HL-60 (cell line): ENCODE results near the gene CCDC6.

ENCODE experiments used
- DNase-seq, 2 experiments: peaks; one replicate each; pipeline ENCODE4 v3.0.0-alpha.2; 2010 to 2020; ENCODE audit warnings: low read depth in 1 of 2, low spot score in 1 of 2
- H3K27ac ChIP-seq: fragments of 250-450 bp; sonication (Bioruptor Pico); replicated peaks from 2 replicates; pipeline ENCODE4 v1.5.1; 2020; ENCODE audit warnings: mild to moderate bottlenecking, moderate library complexity
- H3K27me3 ChIP-seq: fragments of 250-450 bp; sonication (Bioruptor Pico); 2 replicates; pipeline ENCODE4 v1.5.1; 2021; ENCODE audit warnings: mild to moderate bottlenecking, moderate library complexity; ENCODE audit not compliant: insufficient read depth, poor library complexity, severe bottlenecking
- H3K4me3 ChIP-seq: replicated peaks from 2 replicates; pipeline ENCODE4 v1.5.1; 2011; ENCODE audit warnings: mild to moderate bottlenecking, control low read depth, low read length; ENCODE audit not compliant: insufficient read depth
- CTCF ChIP-seq: IDR thresholded peaks from one replicate; pipeline ENCODE4 v1.5.1; 2011; ENCODE audit warnings: low read length, control low read depth, inconsistent platforms; ENCODE audit not compliant: insufficient read depth
- GABPA ChIP-seq: IDR thresholded peaks from 2 replicates; pipeline ENCODE4 v1.6.1; 2012; ENCODE audit warnings: low read depth
- POLR2AphosphoS5 ChIP-seq: IDR thresholded peaks from 2 replicates; pipeline ENCODE4 v1.6.1; 2012; ENCODE audit warnings: low read depth
- SPI1 ChIP-seq: IDR thresholded peaks from 2 replicates; pipeline ENCODE4 v1.6.1; 2012; ENCODE audit warnings: low read depth, mild to moderate bottlenecking, borderline replicate concordance
- TF ChIP-seq, protein P1 (sequence below): IDR thresholded peaks from 2 replicates; pipeline ENCODE4 v1.6.1; 2012; ENCODE audit warnings: low read depth; ENCODE audit not compliant: insufficient replicate concordance

CCDC6 gene

DNA sequence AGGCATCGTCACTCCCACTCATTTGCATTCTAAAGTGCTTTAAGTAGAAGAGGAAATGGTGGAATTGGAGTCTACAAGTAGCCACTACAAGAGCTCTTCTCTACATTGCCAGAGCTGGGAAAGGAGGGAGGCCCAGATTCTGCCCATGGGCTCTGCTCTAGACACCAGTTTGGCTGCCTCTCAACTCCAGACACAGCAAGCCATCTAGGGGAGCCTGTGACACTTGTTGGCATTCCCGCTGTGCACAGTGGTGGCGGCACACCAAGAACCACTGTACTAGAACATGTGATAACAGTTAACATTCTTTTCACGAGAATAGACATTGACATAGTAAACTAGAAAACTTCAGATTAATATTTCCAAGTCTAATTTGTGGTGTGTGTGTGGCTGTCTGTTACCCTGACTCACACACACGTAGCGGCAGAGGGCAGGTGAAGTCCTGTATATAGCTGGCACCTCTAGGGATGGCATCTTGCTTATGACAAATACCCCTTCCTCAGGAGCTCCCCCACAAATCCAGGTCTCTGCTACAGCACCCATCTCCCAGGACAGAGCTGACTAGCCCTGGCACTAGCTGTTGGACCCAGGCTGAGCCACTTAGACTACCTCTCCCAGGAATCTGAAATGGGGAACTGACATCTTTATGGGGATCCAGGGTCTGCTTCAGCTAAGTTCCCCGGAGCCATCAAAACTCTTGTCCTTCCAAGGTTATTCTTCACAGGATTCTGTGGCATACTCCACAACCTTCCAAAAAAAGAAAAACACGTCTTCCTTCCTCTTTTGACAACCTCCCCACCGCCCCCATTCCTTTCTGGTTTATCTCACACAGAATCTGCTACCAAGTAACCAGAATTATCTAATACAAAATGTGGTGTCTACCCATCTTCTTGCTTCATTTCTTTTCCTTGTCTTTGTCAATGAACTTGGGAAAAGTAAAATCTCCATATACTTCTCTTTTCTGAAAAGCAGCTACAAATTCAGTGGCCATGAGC is 98.4 kb downstream of the CCDC6 start:
- DNase-seq, result no peak
- Histone ChIP-seq H3K4me3 (no peak overlapping the region), H3K27me3 (no peaks in the 10 kb centered on the region), H3K27ac (no peak overlapping the region)
- TF ChIP-seq, protein P1, sequence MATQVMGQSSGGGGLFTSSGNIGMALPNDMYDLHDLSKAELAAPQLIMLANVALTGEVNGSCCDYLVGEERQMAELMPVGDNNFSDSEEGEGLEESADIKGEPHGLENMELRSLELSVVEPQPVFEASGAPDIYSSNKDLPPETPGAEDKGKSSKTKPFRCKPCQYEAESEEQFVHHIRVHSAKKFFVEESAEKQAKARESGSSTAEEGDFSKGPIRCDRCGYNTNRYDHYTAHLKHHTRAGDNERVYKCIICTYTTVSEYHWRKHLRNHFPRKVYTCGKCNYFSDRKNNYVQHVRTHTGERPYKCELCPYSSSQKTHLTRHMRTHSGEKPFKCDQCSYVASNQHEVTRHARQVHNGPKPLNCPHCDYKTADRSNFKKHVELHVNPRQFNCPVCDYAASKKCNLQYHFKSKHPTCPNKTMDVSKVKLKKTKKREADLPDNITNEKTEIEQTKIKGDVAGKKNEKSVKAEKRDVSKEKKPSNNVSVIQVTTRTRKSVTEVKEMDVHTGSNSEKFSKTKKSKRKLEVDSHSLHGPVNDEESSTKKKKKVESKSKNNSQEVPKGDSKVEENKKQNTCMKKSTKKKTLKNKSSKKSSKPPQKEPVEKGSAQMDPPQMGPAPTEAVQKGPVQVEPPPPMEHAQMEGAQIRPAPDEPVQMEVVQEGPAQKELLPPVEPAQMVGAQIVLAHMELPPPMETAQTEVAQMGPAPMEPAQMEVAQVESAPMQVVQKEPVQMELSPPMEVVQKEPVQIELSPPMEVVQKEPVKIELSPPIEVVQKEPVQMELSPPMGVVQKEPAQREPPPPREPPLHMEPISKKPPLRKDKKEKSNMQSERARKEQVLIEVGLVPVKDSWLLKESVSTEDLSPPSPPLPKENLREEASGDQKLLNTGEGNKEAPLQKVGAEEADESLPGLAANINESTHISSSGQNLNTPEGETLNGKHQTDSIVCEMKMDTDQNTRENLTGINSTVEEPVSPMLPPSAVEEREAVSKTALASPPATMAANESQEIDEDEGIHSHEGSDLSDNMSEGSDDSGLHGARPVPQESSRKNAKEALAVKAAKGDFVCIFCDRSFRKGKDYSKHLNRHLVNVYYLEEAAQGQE, result no peak
- TF ChIP-seq SPI1 (no peak), CTCF (no peak), GABPA (no peak), POLR2AphosphoS5 (no peak)

GRCh38 chr10:59805014-59805413 is 101.3 kb downstream of the CCDC6 start:
- DNase-seq, result peak; percentile 11 to 32
- H3K27me3 ChIP-seq, result no peaks in the 10 kb centered on the region
- TF ChIP-seq GABPA (no peak), CTCF (no peak), SPI1 (no peak)

DNA sequence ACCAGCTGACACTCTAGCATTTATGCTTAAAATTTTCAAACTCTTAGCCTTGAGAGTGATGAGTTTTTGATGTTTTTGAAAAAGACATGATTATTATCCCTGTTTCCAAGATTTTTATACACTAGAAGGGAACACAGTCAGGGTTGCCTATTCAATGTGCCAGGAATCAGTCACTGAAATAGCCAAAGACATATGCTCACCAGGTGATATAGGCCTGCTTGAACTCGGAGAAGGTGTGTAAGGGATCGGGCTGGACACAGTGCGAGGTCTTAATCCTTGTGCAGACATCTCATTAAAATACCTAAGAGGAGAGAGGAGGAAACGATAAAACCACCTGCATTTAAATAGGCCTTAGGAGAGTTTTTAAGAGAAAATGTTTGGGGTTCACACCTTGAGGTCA is 102.1 kb downstream of the CCDC6 start:
- Histone ChIP-seq H3K27me3 (no peaks in the 10 kb centered on the region), H3K27ac (no peak overlapping the region), H3K4me3 (no peak overlapping the region)
- no peak for DNase-seq
- TF ChIP-seq, protein P1, result no peak
- TF ChIP-seq POLR2AphosphoS5 (no peak), SPI1 (no peak)

More at GRCh38 chr10:59805014-59805413, 101.3 kb downstream of the CCDC6 start:
- Histone ChIP-seq H3K27ac (no peak overlapping the region), H3K4me3 (no peak overlapping the region)

- H3K27ac ChIP-seq, result no peak overlapping the region
- peak in 1 of 2 experiments; percentile 47 for DNase-seq
- H3K27me3 ChIP-seq, result no peaks in the 10 kb centered on the region
- no peak overlapping the region for H3K4me3 ChIP-seq
- TF ChIP-seq SPI1, result peak; percentile 60; the same call in 1 of the 2 replicates
- TF ChIP-seq, protein P1, result no peak
These were observed 102.6 kb downstream of the CCDC6 start for GRCh38 chr10:59803714-59804113.
